Right kidney (tissue), 1 donor: ENCODE results near the gene CLASP1.

ENCODE experiments used
- DNase-seq: peaks from one replicate; pipeline ENCODE4 v3.0.0-alpha.2; 2016

CLASP1 gene

GRCh38 chr2:121368836-121369235, 280.4 kb downstream of the CLASP1 start:
- DNase-seq = no peak

- DNase-seq = no peak
These were observed 281.1 kb downstream of the CLASP1 start for GRCh38 chr2:121368155-121368554.

GRCh38 chr2:121367246-121367900, 281.9 kb downstream of the CLASP1 start:
- DNase-seq = no peak

GRCh38 chr2:121366040-121366439, 283.2 kb downstream of the CLASP1 start:
- no peak for DNase-seq

GRCh38 chr2:121365061-121365460, 284.2 kb downstream of the CLASP1 start:
- no peak for DNase-seq

GRCh38 chr2:121363632-121364420, 285.4 kb downstream of the CLASP1 start:
- DNase-seq = no peak

- DNase-seq = no peak
These were observed 286.5 kb downstream of the CLASP1 start for GRCh38 chr2:121362774-121363173.

GRCh38 chr2:121362226-121362625, 287.0 kb downstream of the CLASP1 start:
- no peak for DNase-seq

GRCh38 chr2:121360566-121361300, 288.5 kb downstream of the CLASP1 start:
- no peak for DNase-seq

GRCh38 chr2:121359716-121360565, 289.3 kb downstream of the CLASP1 start:
- DNase-seq = no peak

GRCh38 chr2:121359170-121359569, 290.1 kb downstream of the CLASP1 start:
- DNase-seq = no peak

- no peak for DNase-seq
These were observed 291.0 kb downstream of the CLASP1 start for GRCh38 chr2:121358291-121358690.

GRCh38 chr2:121356058-121356640, 293.1 kb downstream of the CLASP1 start:
- peak; percentile 41 for DNase-seq

GRCh38 chr2:121355488-121355887, 293.8 kb downstream of the CLASP1 start:
- no peak for DNase-seq

- no peak for DNase-seq
These were observed 297.5 kb downstream of the CLASP1 start for GRCh38 chr2:121351521-121352318.

- DNase-seq = no peak
These were observed 298.4 kb downstream of the CLASP1 start for GRCh38 chr2:121350890-121351289.

GRCh38 chr2:121350402-121350775, 298.9 kb downstream of the CLASP1 start:
- DNase-seq = no peak

GRCh38 chr2:121349721-121350401, 299.4 kb downstream of the CLASP1 start:
- no peak for DNase-seq

GRCh38 chr2:121348128-121348740, 301.0 kb downstream of the CLASP1 start:
- no peak for DNase-seq

- DNase-seq = no peak
These were observed 302.4 kb downstream of the CLASP1 start for GRCh38 chr2:121346859-121347258.
